IMR-90 (cell line): ENCODE measurements around the gene PLPP6. TPM values are rescaled to one million over a fixed set of nuclear protein-coding genes. Genes with fewer than 3 reads are reported as not detected.

Experiments
- ATAC-seq: fragments of 200-7000 bp; cut with Tn5 transposase; 2 replicates; pipeline ENCODE4 v1.9.1; 2020; ENCODE audit warnings: low read depth, mild to moderate bottlenecking, moderate library complexity
- BruUV-seq: library from RNA; stranded (reverse); fragments of 400-500 nt; replicated peaks from 2 replicates; lab custom pipeline; 2021; lab: Mats Ljungman, UMichigan
- CTCF ChIA-PET: fragments of 300-600 bp; formaldehyde crosslinking; extraction: SDS; loops from one replicate; lab custom pipeline; 2021; ENCODE audit warnings: antibody characterized with exemption; lab: Yijun Ruan, JAX
- POLR2A ChIA-PET: fragments of 300-600 bp; sonication (Branson Sonifier 250); formaldehyde crosslinking; loops from one replicate; lab custom pipeline; 2022; ENCODE audit warnings: antibody characterized with exemption; ENCODE audit not compliant: unreplicated experiment; lab: Charles Lee
- DNase-seq: peaks from one replicate; pipeline ENCODE4 v3.0.0; 2013
- H2AFZ ChIP-seq: replicated peaks from 2 replicates; pipeline ENCODE3; 2013; ENCODE audit warnings: low read length, mild to moderate bottlenecking; ENCODE audit not compliant: poor library complexity
- H2AK5ac ChIP-seq: 2 replicates; pipeline ENCODE4 v1.6.1; 2013; ENCODE audit warnings: low read depth, low read length, inconsistent platforms
- H2AK9ac ChIP-seq: replicated peaks from 2 replicates; pipeline ENCODE3; 2013; ENCODE audit warnings: mild to moderate bottlenecking, low read depth, low read length, moderate library complexity; ENCODE audit not compliant: poor library complexity
- H2BK120ac ChIP-seq: 2 replicates; pipeline ENCODE4 v1.6.1; 2013; ENCODE audit warnings: low read depth, low read length, inconsistent platforms
- H2BK15ac ChIP-seq: 3 replicates; pipeline ENCODE4 v1.6.1; 2013; ENCODE audit warnings: low read depth, low read length, inconsistent platforms
- H2BK20ac ChIP-seq: 2 replicates; pipeline ENCODE4 v1.6.1; 2013; ENCODE audit warnings: low read depth, mild to moderate bottlenecking, inconsistent platforms, low read length, moderate library complexity
- H2BK5ac ChIP-seq: 2 replicates; pipeline ENCODE4 v1.6.1; 2013; ENCODE audit warnings: mild to moderate bottlenecking, low read depth, low read length, inconsistent platforms; ENCODE audit not compliant: poor library complexity, severe bottlenecking
- H3K14ac ChIP-seq: replicated peaks from 2 replicates; pipeline ENCODE4 v1.6.1; 2013; ENCODE audit warnings: low read depth, low read length, inconsistent platforms
- H3K18ac ChIP-seq: 2 replicates; pipeline ENCODE4 v1.6.1; 2013; ENCODE audit warnings: low read depth, low read length, control low read depth
- H3K23ac ChIP-seq: 2 replicates; pipeline ENCODE4 v1.6.1; 2013; ENCODE audit warnings: low read depth, low read length, inconsistent platforms
- H3K27ac ChIP-seq: 2 replicates; pipeline ENCODE4 v1.5.1; 2013; ENCODE audit warnings: mild to moderate bottlenecking, control low read depth, low read length; ENCODE audit not compliant: insufficient read depth
- H3K27me3 ChIP-seq: 2 replicates; pipeline ENCODE4 v1.6.1; 2013; ENCODE audit warnings: low read length; ENCODE audit not compliant: control insufficient read depth, insufficient read depth
- H3K36me3 ChIP-seq: 2 replicates; pipeline ENCODE4 v1.6.1; 2013; ENCODE audit warnings: low read length, mixed read lengths; ENCODE audit not compliant: control insufficient read depth, insufficient read depth
- H3K4ac ChIP-seq: 2 replicates; pipeline ENCODE4 v1.6.1; 2013; ENCODE audit warnings: low read depth, low read length, inconsistent platforms
- H3K4me1 ChIP-seq: 2 replicates; pipeline ENCODE4 v1.6.1; 2013; ENCODE audit warnings: low read length, mixed read lengths; ENCODE audit not compliant: control insufficient read depth, insufficient read depth
- H3K4me2 ChIP-seq: 2 replicates; pipeline ENCODE4 v1.6.1; 2013; ENCODE audit warnings: low read depth, mild to moderate bottlenecking, control low read depth, low read length, moderate library complexity
- H3K4me3 ChIP-seq: 2 replicates; pipeline ENCODE4 v1.5.1; 2013; ENCODE audit warnings: low read depth, mild to moderate bottlenecking, control low read depth, low read length, moderate library complexity; ENCODE audit not compliant: insufficient read depth
- H3K56ac ChIP-seq: 2 replicates; pipeline ENCODE4 v1.6.1; 2013; ENCODE audit warnings: low read length, inconsistent platforms; ENCODE audit not compliant: insufficient read depth; ENCODE audit errors: extremely low read depth
- H3K79me1 ChIP-seq, 2 experiments: 2 replicates each; pipeline ENCODE4 v1.6.1; 2013; ENCODE audit warnings: low read length in 2 of 2, inconsistent platforms in 1 of 2, low read depth in 1 of 2
- H3K9ac ChIP-seq: 2 replicates; pipeline ENCODE4 v1.6.1; 2013; ENCODE audit warnings: low read depth, low read length, control low read depth
- H3K9me1 ChIP-seq: 2 replicates; pipeline ENCODE4 v1.6.1; 2013; ENCODE audit warnings: low read length, inconsistent platforms; ENCODE audit not compliant: insufficient read depth
- H3K9me3 ChIP-seq: 2 replicates; pipeline ENCODE4 v1.6.1; 2013; ENCODE audit warnings: low read length; ENCODE audit not compliant: control insufficient read depth, insufficient read depth
- H4K20me1 ChIP-seq: 2 replicates; pipeline ENCODE4 v1.6.1; 2013; ENCODE audit warnings: low read length, inconsistent platforms; ENCODE audit not compliant: insufficient read depth
- H4K5ac ChIP-seq: 2 replicates; pipeline ENCODE4 v1.6.1; 2013; ENCODE audit warnings: mild to moderate bottlenecking, low read depth, low read length, control low read depth
- H4K8ac ChIP-seq, 2 experiments: 2 replicates each; pipeline ENCODE4 v1.6.1; 2013; ENCODE audit warnings: low read depth in 2 of 2, low read length in 2 of 2, control low read depth in 1 of 2, inconsistent platforms in 1 of 2
- H4K91ac ChIP-seq: 2 replicates; pipeline ENCODE4 v1.6.1; 2013; ENCODE audit warnings: low read depth, low read length, inconsistent platforms; ENCODE audit not compliant: insufficient read depth
- BHLHE40 ChIP-seq: fragments of 150-350 bp; IDR thresholded peaks from 2 replicates; pipeline ENCODE4 v1.6.1; 2016; ENCODE audit warnings: mild to moderate bottlenecking, low read depth, low read length
- CEBPB ChIP-seq: IDR thresholded peaks from 2 replicates; pipeline ENCODE4 v1.6.1; 2012; ENCODE audit warnings: low read depth, low read length, improper control_type of control experiment
- CHD1 ChIP-seq: IDR thresholded peaks from 2 replicates; pipeline ENCODE4 v1.6.1; 2012; ENCODE audit warnings: low read depth, low read length, improper control_type of control experiment
- CTCF ChIP-seq: conservative IDR thresholded peaks from 2 replicates; pipeline ENCODE4 v1.5.1; 2012; ENCODE audit warnings: mild to moderate bottlenecking, low read depth, low read length, improper control_type of control experiment
- ELK1 ChIP-seq: fragments of 150-350 bp; IDR thresholded peaks from 2 replicates; pipeline ENCODE4 v1.6.1; 2016; ENCODE audit warnings: low read depth, mild to moderate bottlenecking, low read length, moderate library complexity, borderline replicate concordance
- FOS ChIP-seq: fragments of 150-350 bp; IDR thresholded peaks from 2 replicates; pipeline ENCODE4 v1.6.1; 2016; ENCODE audit warnings: low read depth, low read length
- MAFK ChIP-seq: IDR thresholded peaks from 2 replicates; pipeline ENCODE4 v1.6.1; 2012; ENCODE audit warnings: low read depth, low read length, improper control_type of control experiment
- MAZ ChIP-seq: IDR thresholded peaks from 2 replicates; pipeline ENCODE4 v1.6.1; 2012; ENCODE audit warnings: low read depth, mild to moderate bottlenecking, low read length, improper control_type of control experiment, moderate library complexity, borderline replicate concordance
- MXI1 ChIP-seq: IDR thresholded peaks from 2 replicates; pipeline ENCODE4 v1.6.1; 2012; ENCODE audit warnings: low read depth, mild to moderate bottlenecking, low read length, moderate library complexity, borderline replicate concordance
- NFE2L2 ChIP-seq: fragments of 150-350 bp; IDR thresholded peaks from 2 replicates; pipeline ENCODE4 v1.6.1; 2016; ENCODE audit warnings: low read depth, mild to moderate bottlenecking, low read length
- POLR2A ChIP-seq: IDR thresholded peaks from 2 replicates; pipeline ENCODE4 v1.6.1; 2012; ENCODE audit warnings: mild to moderate bottlenecking, low read depth, low read length
- RAD21 ChIP-seq: IDR thresholded peaks from 2 replicates; pipeline ENCODE4 v1.6.1; 2012; ENCODE audit warnings: low read length, improper control_type of control experiment
- RCOR1 ChIP-seq: IDR thresholded peaks from 2 replicates; pipeline ENCODE4 v1.6.1; 2012; ENCODE audit warnings: mild to moderate bottlenecking, low read length, improper control_type of control experiment; ENCODE audit not compliant: insufficient replicate concordance
- RFX5 ChIP-seq: IDR thresholded peaks from 2 replicates; pipeline ENCODE4 v1.8.0; 2012; ENCODE audit warnings: low read depth, mild to moderate bottlenecking, low read length, moderate library complexity
- SMC3 ChIP-seq: fragments of 150-350 bp; IDR thresholded peaks from 2 replicates; pipeline ENCODE4 v1.6.1; 2016; ENCODE audit warnings: low read depth, mild to moderate bottlenecking, antibody characterized with exemption, low read length, moderate library complexity
- USF2 ChIP-seq: fragments of 150-350 bp; IDR thresholded peaks from 2 replicates; pipeline ENCODE4 v1.6.1; 2017; ENCODE audit warnings: mild to moderate bottlenecking, antibody characterized with exemption, low read length, low read depth
- WGBS, 2 experiments: methylation state at CpG; one replicate each; pipeline versions ENCODE4 v1.1.5 to v1.1.7; 2013; ENCODE audit warnings: missing lambda C conversion rate in 2 of 2; ENCODE audit not compliant: insufficient read length in 1 of 2; ENCODE audit errors: extremely low coverage in 2 of 2; 5-methylcytosine and 5-hydroxymethylcytosine counted together
- dilution Hi-C: fragments of 300-500 bp; cut with HindIII; formaldehyde crosslinking; loops from one replicate; pipeline ENCODE4 v1.14.3; 2018; ENCODE audit warnings: low sequenced_read_pairs; ENCODE audit not compliant: unreplicated experiment
- in situ Hi-C: fragments of 300-500 bp; cut with MboI; formaldehyde crosslinking; loops from 3 replicates; pipeline ENCODE4 v1.14.3; 2019; ENCODE audit warnings: low sequenced_read_pairs, inconsistent platforms, mixed read lengths
- intact Hi-C: fragments of 100-400 bp; cut with micrococcal nuclease; formaldehyde crosslinking; loops from 2 replicates; pipeline ENCODE4 v1.10.0; 2022
- polyA plus RNA-seq, 3 experiments: library from polyadenylated mRNA; depleted of rRNA; stranded (reverse); fragments of >200 nt; gene quantifications; 2 replicates each; pipeline ENCODE4 v1.2.3, GENCODE V29; 2012; ENCODE audit warnings: low replicate concordance in 1 of 3
- total RNA-seq: library from RNA; depleted of rRNA; stranded (reverse); fragments of >200 nt; gene quantifications from 2 replicates; pipeline ENCODE4 v1.2.3, GENCODE V29; 2012

PLPP6 gene
- total and polyA plus RNA-seq, 2 of the 4 experiments (the other 2 are of a cell fraction), result 3.4 to 5.9 TPM

- no peaks in the 10 kb centered on the region for H3K4me1 ChIP-seq
- dilution Hi-C loops, result no loop called here
These were observed 7.6 kb upstream of the PLPP6 start for GRCh38 chr9:4654538-4654937.

More at GRCh38 chr9:4654538-4654937, 7.6 kb upstream of the PLPP6 start:
- Histone ChIP-seq H2BK120ac (no peak overlapping the region), H3K56ac (no peak overlapping the region), H3K18ac (no peak overlapping the region), H3K79me1 (no peaks in the 10 kb centered on the region), H4K5ac (no peak overlapping the region), H3K9ac (no peak overlapping the region), H2AK5ac (no peak overlapping the region), H3K9me3 (no peaks in the 10 kb centered on the region), H4K20me1 (no peaks in the 10 kb centered on the region), H3K27ac (no peak overlapping the region), H3K27me3 (no peaks in the 10 kb centered on the region; the same call in 1 of the 2 replicates), H3K36me3 (no peaks in the 10 kb centered on the region), H4K8ac (no peak overlapping the region), H2AFZ (no peak overlapping the region), H2BK5ac (no peak overlapping the region), H3K4me3 (no peak overlapping the region), H3K4me2 (no peak overlapping the region), H2BK20ac (no peak overlapping the region), H4K91ac (no peak overlapping the region), H3K14ac (no peak overlapping the region), H3K23ac (no peak overlapping the region), H2BK15ac (no peak overlapping the region), H3K9me1 (no peaks in the 10 kb centered on the region), H3K4ac (no peak overlapping the region), H2AK9ac (no peak overlapping the region)
- TF ChIP-seq RCOR1 (no peak), FOS (no peak), CHD1 (no peak), BHLHE40 (no peak), CEBPB (no peak), SMC3 (no peak), MAZ (no peak), ELK1 (no peak), MAFK (no peak), RFX5 (no peak), RAD21 (no peak), NFE2L2 (no peak), POLR2A (no peak), MXI1 (no peak), CTCF (no peak), USF2 (no peak)
- POLR2A ChIA-PET, result no interaction called here
- CTCF ChIA-PET, result no interaction called here
- WGBS, 2 experiments, result 81% methylated on average over 5 of the region's 10 CpGs; no CpG with 5 or more reads in 1 of the 2 experiments
- no peak for ATAC-seq
- BruUV-seq, result no TSS peak
- in situ Hi-C loops, result loop anchor here (10.0 kb wide), 1 partner anchor 260 kb away; no protein-coding TSS in a partner anchor
- no peak for DNase-seq
- intact Hi-C loops, result no loop called here
